ENCODE results near the gene IL20RA. TPM values are rescaled to one million over a fixed set of nuclear protein-coding genes. Genes with fewer than 3 reads are reported as not detected.
"Not testable (repeated sequence)": the region's sequence is repeated elsewhere in the genome, so short reads cannot be mapped to it uniquely, and the experiment has no call there.

Gene IL20RA
- total RNA-seq, 2 experiments from 2014 or later: not detected

DNA sequence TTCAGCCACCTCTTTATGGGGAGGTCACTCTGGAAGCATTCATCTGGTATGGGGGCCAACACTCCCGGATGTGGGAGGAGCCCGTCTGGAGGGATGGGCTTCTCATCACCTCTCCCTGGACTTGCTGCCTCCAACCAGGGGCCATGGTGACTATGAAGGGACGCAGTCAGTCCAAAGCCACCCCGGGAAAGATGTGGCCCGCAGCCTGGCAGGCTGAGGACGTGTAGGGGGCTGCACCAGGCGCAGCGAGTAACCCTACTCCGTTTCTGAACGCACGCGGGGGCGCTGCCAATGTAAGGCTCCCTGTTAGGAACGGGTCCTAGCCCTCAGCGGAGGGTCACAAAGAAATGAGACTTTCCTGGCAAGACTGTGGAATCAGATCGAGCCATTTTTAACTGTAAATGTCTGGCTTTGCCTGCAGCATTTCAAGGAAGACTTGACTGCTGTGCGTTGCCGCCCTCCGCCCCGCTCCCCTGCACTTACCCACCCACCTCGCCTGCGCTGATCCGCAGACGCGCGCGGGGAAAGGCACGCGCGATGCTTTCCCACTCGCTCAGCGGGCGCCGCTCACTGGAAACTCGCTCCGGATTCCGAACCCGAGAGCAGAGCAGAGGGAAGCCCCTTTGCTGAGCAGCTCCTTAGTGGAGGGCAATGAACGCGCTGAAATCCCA, 55.1 kb downstream of the IL20RA start:
- POLR2A ChIA-PET: no interaction called here
- Mint-ChIP-seq H3K4me1 (peaks cover 4% of the 10 kb centered on the region), H3K27ac (no peak overlapping the region), H3K4me3 (no peak overlapping the region), H3K9me3 (no peaks in the 10 kb centered on the region), H3K36me3 (no peaks in the 10 kb centered on the region), H3K27me3 (peaks cover 74% of the 10 kb centered on the region)
- DNase-seq (no peak), ATAC-seq (ENCODE audit: low read depth) (no peak)

DNA sequence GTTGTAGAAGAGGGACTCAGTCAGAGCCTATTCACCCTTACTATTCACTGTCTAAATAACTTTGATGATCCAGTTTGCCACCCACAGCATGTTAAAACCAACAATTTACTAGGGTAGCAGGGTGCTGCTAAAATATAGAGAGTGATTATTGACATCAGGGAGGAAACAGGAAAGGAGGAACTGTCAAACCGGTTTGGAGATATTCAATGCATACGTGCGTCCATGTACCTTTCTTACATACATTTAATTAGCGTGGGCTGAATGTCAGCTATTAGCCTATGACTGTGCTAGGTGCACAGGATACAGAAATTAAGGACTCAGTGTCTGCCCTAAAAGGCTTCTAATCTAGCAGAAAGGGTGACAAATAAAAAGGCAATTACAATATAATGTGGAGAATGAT, 57.2 kb downstream of the IL20RA start:
- Mint-ChIP-seq H3K4me1 (peaks cover 4% of the 10 kb centered on the region), H3K4me3 (no peak overlapping the region), H3K9me3 (no peaks in the 10 kb centered on the region), H3K27me3 (peaks cover 67% of the 10 kb centered on the region), H3K36me3 (no peaks in the 10 kb centered on the region), H3K27ac (no peak overlapping the region)
- POLR2A ChIA-PET: no interaction called here
- ATAC-seq (ENCODE audit: low read depth): no peak
- DNase-seq: no peak

DNA sequence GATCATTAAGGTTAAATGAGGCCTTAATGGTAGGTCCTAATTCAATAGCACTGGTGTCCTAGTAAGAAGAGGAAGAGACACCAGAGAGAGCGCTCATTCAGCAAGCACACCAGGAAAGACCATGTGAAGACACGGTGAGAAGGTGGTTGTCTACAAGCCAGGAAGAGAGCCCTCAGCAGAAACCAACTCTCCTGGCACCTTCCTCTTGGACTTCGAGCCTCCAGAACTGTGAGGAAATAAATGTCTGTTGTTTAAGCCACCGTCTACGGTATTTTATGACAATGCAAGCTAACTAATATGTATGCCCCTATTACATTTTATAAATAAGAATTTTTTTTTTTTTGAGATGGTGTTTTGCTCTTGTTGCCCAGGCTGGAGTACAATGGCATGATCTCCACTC, 59.3 kb downstream of the IL20RA start:
- H3K4me1 Mint-ChIP-seq: peaks cover 4% of the 10 kb centered on the region
- no peak overlapping the region for H3K4me3 Mint-ChIP-seq
- no peaks in the 10 kb centered on the region for H3K36me3 Mint-ChIP-seq
- H3K27me3 Mint-ChIP-seq: peaks cover 56% of the 10 kb centered on the region
- no peak for DNase-seq
- no peaks in the 10 kb centered on the region for H3K9me3 Mint-ChIP-seq
- POLR2A ChIA-PET: no interaction called here
- H3K27ac Mint-ChIP-seq: no peak overlapping the region
- no peak for ATAC-seq (ENCODE audit: low read depth)

DNA sequence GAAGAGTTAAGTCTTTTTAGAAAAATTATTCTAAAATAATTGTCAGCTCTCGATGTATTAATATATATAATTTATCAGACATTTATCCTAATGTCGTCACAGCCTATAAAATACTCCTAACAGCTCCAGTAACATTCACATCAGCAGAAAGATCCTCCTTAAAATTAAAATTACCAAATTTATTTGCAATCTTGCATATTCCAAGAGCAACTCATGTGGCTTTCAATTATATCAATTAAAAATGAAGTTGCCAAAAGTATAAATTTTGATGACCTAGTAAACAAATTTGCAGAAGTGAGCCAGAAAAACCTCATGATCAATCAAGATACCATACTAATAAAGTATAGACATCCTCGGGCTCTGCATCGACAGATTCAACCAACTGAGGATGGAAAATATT, 60.2 kb downstream of the IL20RA start:
- DNase-seq: no peak

DNA sequence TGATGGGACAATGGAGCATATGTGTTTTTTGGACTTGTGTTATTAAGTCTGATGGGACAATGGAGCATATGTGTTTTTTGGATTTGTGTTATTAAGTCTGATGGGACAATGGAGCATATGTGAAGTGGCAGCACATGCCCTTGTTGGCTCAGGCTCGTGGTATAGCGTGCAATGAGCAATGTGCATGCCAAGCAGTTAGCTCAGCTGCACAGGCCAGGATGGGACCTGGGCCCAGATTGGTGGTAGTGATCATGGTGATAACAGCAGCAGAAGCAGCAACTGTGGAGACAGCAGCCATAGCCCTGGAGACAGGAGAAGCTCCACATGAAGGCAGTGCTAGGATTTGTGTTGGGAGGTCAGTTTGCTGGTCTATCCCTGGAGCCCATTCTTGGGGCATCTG, 61.1 kb downstream of the IL20RA start:
- Mint-ChIP-seq H3K27ac (no peak overlapping the region), H3K36me3 (no peaks in the 10 kb centered on the region), H3K4me1 (no peaks in the 10 kb centered on the region), H3K9me3 (no peaks in the 10 kb centered on the region), H3K27me3 (peaks cover 54% of the 10 kb centered on the region), H3K4me3 (no peak overlapping the region)
- POLR2A ChIA-PET: no interaction called here
- DNase-seq: no peak
- no peak for ATAC-seq (ENCODE audit: low read depth)

More for the DNA sequence above, 60.2 kb downstream of the IL20RA start:
- POLR2A ChIA-PET: no interaction called here
- Mint-ChIP-seq H3K4me3 (no peak overlapping the region), H3K9me3 (no peaks in the 10 kb centered on the region), H3K4me1 (peaks cover 4% of the 10 kb centered on the region), H3K27ac (no peak overlapping the region), H3K36me3 (no peaks in the 10 kb centered on the region), H3K27me3 (peaks cover 56% of the 10 kb centered on the region)
- no peak for ATAC-seq (ENCODE audit: low read depth)

DNA sequence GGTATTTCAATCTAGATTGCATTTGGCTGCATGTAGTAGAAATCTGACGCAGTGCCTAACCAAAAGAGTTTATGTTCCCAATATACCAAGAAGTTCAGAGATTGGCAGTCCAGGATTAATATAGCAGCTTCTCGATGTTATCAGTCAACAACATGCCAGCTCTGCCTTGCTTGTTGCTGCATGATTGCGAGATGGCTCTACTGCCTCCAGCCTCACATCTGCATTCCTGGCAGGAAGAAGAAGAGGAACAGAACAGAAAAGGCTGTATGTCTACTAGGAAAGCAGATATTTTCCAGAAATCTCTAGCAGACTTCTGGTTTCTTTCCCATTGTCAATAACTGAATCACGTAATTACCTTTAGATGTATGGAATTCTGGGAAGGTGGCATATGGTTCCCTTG, 61.8 kb downstream of the IL20RA start:
- no peak for DNase-seq
- Mint-ChIP-seq H3K36me3 (no peaks in the 10 kb centered on the region), H3K27ac (no peak overlapping the region), H3K4me1 (no peaks in the 10 kb centered on the region), H3K27me3 (peaks cover 53% of the 10 kb centered on the region), H3K9me3 (no peaks in the 10 kb centered on the region), H3K4me3 (no peak overlapping the region)
- ATAC-seq (ENCODE audit: low read depth): no peak
- POLR2A ChIA-PET: no interaction called here

DNA sequence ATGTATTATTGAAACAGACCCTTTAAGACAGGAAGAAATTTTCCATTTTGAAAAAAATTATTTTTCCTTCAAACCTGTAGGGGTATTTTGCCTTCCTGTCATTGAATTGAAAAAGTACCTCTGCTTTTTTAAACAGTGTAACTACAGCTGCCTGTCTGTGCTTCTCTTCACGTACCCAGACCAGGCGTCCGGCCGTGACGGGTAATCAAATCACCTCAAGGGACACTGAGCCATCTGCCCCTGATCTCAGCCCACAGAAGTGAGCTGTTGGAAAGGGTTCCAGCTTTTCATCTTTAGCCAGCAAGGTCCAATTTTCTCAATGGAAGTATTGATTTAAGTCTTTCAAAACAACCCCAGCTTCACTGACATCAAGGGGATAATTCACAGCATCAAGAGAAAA, 64.7 kb downstream of the IL20RA start:
- POLR2A ChIA-PET: no interaction called here
- no peaks in the 10 kb centered on the region for H3K36me3 Mint-ChIP-seq
- H3K27me3 Mint-ChIP-seq: peaks cover 51% of the 10 kb centered on the region
- no peak overlapping the region for H3K27ac Mint-ChIP-seq
- no peaks in the 10 kb centered on the region for H3K9me3 Mint-ChIP-seq
- H3K4me1 Mint-ChIP-seq: no peaks in the 10 kb centered on the region
- H3K4me3 Mint-ChIP-seq: no peak overlapping the region
- DNase-seq (no peak), ATAC-seq (ENCODE audit: low read depth) (no peak)

DNA sequence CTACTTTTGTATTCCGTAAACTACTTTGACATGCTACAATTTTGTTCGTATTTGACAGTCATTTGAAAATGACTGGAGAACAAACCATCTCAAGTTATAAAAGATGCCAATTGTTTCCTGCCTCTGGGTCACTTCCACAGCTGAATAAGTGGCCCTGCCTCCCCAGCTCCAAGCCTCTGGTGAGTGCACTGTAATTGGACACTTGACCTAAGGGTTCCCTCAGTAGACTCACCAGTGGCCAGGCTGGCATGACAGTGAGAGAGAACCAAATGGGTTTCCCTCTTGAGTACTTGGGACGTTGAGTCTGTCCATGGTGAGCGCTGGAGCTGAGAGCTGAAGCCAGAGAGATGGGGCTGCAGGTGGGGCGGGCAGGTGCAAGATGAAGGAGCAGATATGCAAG, 65.6 kb downstream of the IL20RA start:
- Mint-ChIP-seq H3K4me3 (no peak overlapping the region), H3K27me3 (peaks cover 44% of the 10 kb centered on the region), H3K36me3 (no peaks in the 10 kb centered on the region), H3K4me1 (no peaks in the 10 kb centered on the region), H3K9me3 (no peaks in the 10 kb centered on the region), H3K27ac (no peak overlapping the region)
- DNase-seq (no peak), ATAC-seq (ENCODE audit: low read depth) (no peak)
- POLR2A ChIA-PET: no interaction called here

DNA sequence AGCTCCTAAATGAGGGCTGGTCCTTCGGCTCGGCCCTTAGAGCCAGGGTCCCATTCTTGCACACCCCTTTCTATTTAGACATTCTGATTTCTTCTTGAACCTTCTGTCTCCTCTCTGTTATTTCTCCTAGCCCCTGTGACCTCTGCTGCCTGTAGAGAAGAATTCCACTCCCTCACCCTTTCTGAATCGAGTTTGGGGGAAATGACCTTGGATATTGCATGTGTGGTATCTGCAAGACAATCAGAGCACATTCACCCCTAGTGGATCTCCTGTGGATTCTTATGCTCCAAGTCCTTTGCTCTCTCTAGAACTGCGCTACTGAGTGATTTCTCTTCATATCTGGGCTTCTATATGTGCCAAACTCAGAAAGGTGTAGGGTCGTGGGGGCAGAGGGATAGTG, 67.7 kb downstream of the IL20RA start:
- Mint-ChIP-seq H3K9me3 (no peaks in the 10 kb centered on the region), H3K27me3 (peaks cover 45% of the 10 kb centered on the region), H3K27ac (no peak overlapping the region)

DNA sequence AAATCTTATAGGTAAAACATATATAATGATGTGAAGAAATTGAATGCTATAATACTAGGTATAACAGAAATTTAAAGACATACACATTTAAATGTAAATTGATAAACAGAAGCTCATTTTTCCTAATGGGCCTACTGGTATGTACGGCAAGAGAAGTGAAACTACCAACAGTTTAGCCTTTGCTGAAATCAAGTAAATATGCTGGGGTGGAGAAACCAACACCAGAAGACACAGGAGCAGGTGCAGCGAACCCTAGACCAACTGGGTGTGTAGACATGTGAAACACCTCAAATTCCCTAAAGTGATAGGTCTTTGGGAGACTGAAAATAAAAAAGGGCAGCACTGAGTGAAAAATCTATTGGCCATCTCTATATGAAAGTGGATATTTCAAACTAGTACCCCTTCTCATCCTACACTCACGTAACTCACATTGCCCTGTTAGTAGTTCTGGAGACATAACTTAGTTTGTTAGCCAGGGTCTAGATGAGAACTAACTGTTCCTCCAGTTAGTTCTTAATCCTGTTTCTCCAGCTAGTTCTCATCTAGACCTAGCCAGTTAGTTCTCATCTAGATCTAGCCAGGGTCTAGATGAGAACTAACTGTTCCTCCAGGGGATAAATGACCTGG, 69.6 kb downstream of the IL20RA start:
- H3K27me3 Mint-ChIP-seq: peaks cover 47% of the 10 kb centered on the region
- no peak overlapping the region for H3K27ac Mint-ChIP-seq

More for the DNA sequence above, 67.7 kb downstream of the IL20RA start:
- no peak for ATAC-seq (ENCODE audit: low read depth)
- Mint-ChIP-seq H3K4me1 (no peaks in the 10 kb centered on the region), H3K36me3 (no peaks in the 10 kb centered on the region), H3K4me3 (no peak overlapping the region)
- POLR2A ChIA-PET: no interaction called here
- no peak for DNase-seq

DNA sequence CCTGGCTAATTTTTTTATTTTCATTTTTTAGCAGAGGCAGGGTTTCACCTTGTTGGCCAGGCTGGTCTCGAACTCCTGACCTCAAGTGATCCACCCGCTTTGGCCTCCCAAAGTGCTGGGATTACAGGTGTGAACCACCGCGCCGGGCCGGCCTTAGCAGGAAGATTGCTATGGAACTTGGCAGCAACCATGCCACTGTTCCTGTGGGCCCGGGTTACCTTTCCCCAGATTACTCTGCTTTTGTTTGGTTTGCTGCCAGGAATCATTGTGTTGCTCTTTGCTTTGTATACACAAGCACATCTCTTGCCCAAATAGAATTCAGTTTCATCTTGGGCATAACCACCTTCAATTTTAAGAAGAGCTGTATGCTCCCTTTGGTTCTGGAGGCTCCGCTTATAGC, 71.0 kb downstream of the IL20RA start:
- H3K36me3 Mint-ChIP-seq; H3K4me3 Mint-ChIP-seq; POLR2A ChIA-PET; H3K4me1 Mint-ChIP-seq; H3K9me3 Mint-ChIP-seq; DNase-seq; ATAC-seq (ENCODE audit: low read depth); H3K27ac Mint-ChIP-seq: not testable (repeated sequence)
- peaks cover 39% of the 10 kb centered on the region for H3K27me3 Mint-ChIP-seq

More for the DNA sequence above, 69.6 kb downstream of the IL20RA start:
- POLR2A ChIA-PET: no interaction called here
- no peak for ATAC-seq (ENCODE audit: low read depth)
- DNase-seq: no peak
- H3K4me3 Mint-ChIP-seq: no peak overlapping the region
- no peaks in the 10 kb centered on the region for H3K4me1 Mint-ChIP-seq
- no peaks in the 10 kb centered on the region for H3K36me3 Mint-ChIP-seq
- no peaks in the 10 kb centered on the region for H3K9me3 Mint-ChIP-seq

DNA sequence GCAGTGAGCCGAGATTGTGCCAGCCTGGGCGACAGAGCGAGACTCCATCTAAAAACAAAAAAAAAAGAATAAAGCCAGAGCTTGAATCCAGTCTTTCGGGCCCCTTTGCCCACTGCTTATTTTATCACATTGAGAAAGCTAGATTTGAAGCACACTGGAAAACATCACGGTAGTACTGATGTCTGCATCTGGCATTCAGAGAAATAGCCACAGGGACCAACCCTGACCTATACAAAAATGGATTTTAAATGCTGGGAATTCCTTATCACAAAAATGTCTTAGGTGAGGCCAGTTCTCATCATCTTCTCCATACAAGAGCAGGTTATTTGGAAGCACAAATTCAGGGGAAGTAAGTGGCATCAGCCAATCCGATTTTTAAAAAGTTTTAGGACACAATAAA, 73.2 kb downstream of the IL20RA start:
- no peaks in the 10 kb centered on the region for H3K9me3 Mint-ChIP-seq
- DNase-seq (no peak), ATAC-seq (ENCODE audit: low read depth) (no peak)
- H3K4me1 Mint-ChIP-seq: peaks cover 6% of the 10 kb centered on the region
- no peaks in the 10 kb centered on the region for H3K36me3 Mint-ChIP-seq
- H3K4me3 Mint-ChIP-seq: no peak overlapping the region
- no peak overlapping the region for H3K27ac Mint-ChIP-seq
- H3K27me3 Mint-ChIP-seq: peaks cover 33% of the 10 kb centered on the region
- POLR2A ChIA-PET: no interaction called here

DNA sequence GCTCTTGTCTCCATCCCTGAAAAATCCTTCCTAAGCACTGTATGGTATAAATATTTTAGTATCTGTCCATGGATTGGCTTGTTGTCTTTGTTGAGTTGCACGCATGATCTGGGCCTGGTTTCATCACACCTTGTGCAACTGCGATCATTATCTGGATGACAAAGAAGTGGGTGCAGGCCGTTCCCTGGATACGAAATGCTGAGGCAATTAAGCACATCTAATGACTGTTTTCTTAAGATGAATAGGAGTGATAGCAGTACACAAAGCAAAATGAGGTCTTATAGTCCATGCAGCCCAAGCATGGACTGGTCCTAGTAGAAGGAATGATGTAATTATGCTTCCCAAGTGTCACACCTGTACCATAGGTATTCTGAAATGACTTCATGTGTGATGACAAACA, 74.8 kb downstream of the IL20RA start:
- Mint-ChIP-seq H3K27ac (no peak overlapping the region), H3K9me3 (no peaks in the 10 kb centered on the region), H3K36me3 (no peaks in the 10 kb centered on the region), H3K4me3 (no peak overlapping the region), H3K4me1 (peaks cover 6% of the 10 kb centered on the region), H3K27me3 (peaks cover 36% of the 10 kb centered on the region)
- DNase-seq (no peak), ATAC-seq (ENCODE audit: low read depth) (no peak)
- POLR2A ChIA-PET: no interaction called here

DNA sequence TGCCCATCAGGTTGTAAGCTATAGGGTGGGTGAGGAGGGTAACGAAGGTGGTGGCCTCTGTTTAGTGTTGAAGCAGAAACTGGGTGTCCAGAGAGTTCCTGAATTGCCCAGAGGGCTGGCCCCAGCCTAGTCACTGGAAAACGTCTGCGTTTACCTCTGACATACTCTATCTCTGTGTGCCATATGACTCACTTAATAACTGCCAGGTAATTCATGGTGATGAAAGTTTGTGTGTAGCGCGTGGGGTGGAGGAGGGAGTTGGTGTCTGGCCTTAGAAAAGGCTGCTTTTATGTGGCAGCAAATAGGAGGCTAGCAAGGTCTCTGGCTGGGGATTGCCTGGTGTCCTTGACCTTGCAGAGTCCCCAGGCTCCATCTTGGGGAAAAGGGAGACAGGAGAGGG, 75.3 kb downstream of the IL20RA start:
- POLR2A ChIA-PET: no interaction called here
- ATAC-seq (ENCODE audit: low read depth) (no peak), DNase-seq (no peak)
- Mint-ChIP-seq H3K4me1 (peaks cover 6% of the 10 kb centered on the region), H3K27me3 (peaks cover 36% of the 10 kb centered on the region), H3K27ac (no peak overlapping the region), H3K36me3 (no peaks in the 10 kb centered on the region), H3K4me3 (no peak overlapping the region), H3K9me3 (no peaks in the 10 kb centered on the region)
